NCI-H82 (cell line): Measurements from ENCODE around the gene SPSB1.

Experiments
- DNase-seq: peaks from one replicate; lab custom pipeline; 2025; lab: John Stamatoyannopoulos, UW

The SPSB1 gene

GRCh38 chr1:9300573-9300972 lies 7.9 kb downstream of the SPSB1 start:
- DNase-seq = no peak

GRCh38 chr1:9302745-9303524 lies 10.2 kb downstream of the SPSB1 start:
- no peak for DNase-seq

GRCh38 chr1:9303916-9304315 lies 11.2 kb downstream of the SPSB1 start:
- no peak for DNase-seq

GRCh38 chr1:9305216-9305615 lies 12.5 kb downstream of the SPSB1 start:
- DNase-seq = no peak

GRCh38 chr1:9306006-9306405 lies 13.3 kb downstream of the SPSB1 start:
- DNase-seq = no peak

GRCh38 chr1:9307303-9307702 lies 14.6 kb downstream of the SPSB1 start:
- no peak for DNase-seq

- no peak for DNase-seq
These were observed 15.6 kb downstream of the SPSB1 start for GRCh38 chr1:9308236-9308785.

GRCh38 chr1:9309080-9309479 lies 16.4 kb downstream of the SPSB1 start:
- DNase-seq = no peak

GRCh38 chr1:9309991-9310390 lies 17.3 kb downstream of the SPSB1 start:
- no peak for DNase-seq

- DNase-seq = no peak
These were observed 18.3 kb downstream of the SPSB1 start for GRCh38 chr1:9311029-9311428.

GRCh38 chr1:9311479-9311878 lies 18.8 kb downstream of the SPSB1 start:
- DNase-seq = no peak

GRCh38 chr1:9312168-9312720 lies 19.6 kb downstream of the SPSB1 start:
- no peak for DNase-seq

GRCh38 chr1:9313576-9313975 lies 20.9 kb downstream of the SPSB1 start:
- no peak for DNase-seq

- no peak for DNase-seq
These were observed 21.4 kb downstream of the SPSB1 start for GRCh38 chr1:9314111-9314510.

GRCh38 chr1:9314711-9315379 lies 22.2 kb downstream of the SPSB1 start:
- DNase-seq = no peak

- DNase-seq = no peak
These were observed 22.9 kb downstream of the SPSB1 start for GRCh38 chr1:9315411-9316079.

GRCh38 chr1:9316080-9316444 lies 23.4 kb downstream of the SPSB1 start:
- no peak for DNase-seq

- no peak for DNase-seq
These were observed 23.8 kb downstream of the SPSB1 start for GRCh38 chr1:9316512-9316911.

- no peak for DNase-seq
These were observed 24.4 kb downstream of the SPSB1 start for GRCh38 chr1:9317072-9317471.

- DNase-seq = peak; percentile 38
These were observed 25.1 kb downstream of the SPSB1 start for GRCh38 chr1:9317591-9318417.

- no peak for DNase-seq
These were observed 26.6 kb downstream of the SPSB1 start for GRCh38 chr1:9319208-9319788.
